Neural cell (in vitro differentiated cells): ENCODE data around the gene DPP10.

Source experiments
- EZH2 ChIP-seq: fragments of 200-600, 300-800 bp; shearing (Covaris generic), sonication (generic); IDR thresholded peaks from 2 replicates; pipeline ENCODE4 v1.6.1; 2014; ENCODE audit warnings: antibody characterized with exemption, low read length, borderline replicate concordance, mild to moderate bottlenecking; ENCODE audit not compliant: insufficient read depth, poor library complexity, severe bottlenecking
- POLR2AphosphoS5 ChIP-seq: IDR thresholded peaks from 2 replicates; pipeline ENCODE4 v1.6.1; 2012
- TAF1 ChIP-seq: IDR thresholded peaks from 2 replicates; pipeline ENCODE4 v1.6.1; 2012; ENCODE audit warnings: low read depth
- TF ChIP-seq, protein P1 (sequence below): fragments of 450-650 bp; IDR thresholded peaks from 2 replicates; pipeline ENCODE4 v1.5.1; 2014; ENCODE audit warnings: antibody characterized with exemption, mild to moderate bottlenecking, moderate library complexity; ENCODE audit not compliant: poor library complexity, severe bottlenecking
- TF ChIP-seq, protein P2 (sequence below): IDR thresholded peaks from 2 replicates; pipeline ENCODE4 v1.6.1; 2012; ENCODE audit warnings: borderline replicate concordance

DNA sequence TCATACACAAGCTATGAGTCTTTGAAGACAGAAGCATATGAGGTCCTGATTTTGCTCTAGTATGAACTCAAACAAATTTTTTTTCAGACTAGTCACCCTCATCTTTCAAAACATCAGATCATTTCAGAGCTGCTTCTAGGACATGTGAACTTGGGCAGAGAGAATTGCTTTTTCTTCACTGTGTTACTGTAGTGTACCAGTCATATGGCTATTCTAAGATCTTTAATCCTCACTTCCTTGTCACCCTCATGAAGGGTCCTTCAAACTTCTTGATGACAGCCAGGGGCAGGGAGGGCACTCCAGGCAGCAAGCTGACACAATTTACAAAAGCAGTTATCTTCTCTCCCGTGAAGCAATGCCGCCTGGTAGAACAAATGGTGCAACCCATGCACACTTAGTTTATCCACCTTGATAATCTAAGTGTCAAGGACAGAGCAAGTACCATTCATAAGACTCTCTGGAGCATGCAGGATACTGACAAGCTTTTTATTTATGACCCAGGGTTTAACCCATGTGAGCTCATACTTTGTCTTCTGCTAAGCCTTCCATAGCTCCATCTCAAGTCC, 200.6 kb downstream of the DPP10 start:
- TF ChIP-seq EZH2: no peak
- TF ChIP-seq, protein P1, sequence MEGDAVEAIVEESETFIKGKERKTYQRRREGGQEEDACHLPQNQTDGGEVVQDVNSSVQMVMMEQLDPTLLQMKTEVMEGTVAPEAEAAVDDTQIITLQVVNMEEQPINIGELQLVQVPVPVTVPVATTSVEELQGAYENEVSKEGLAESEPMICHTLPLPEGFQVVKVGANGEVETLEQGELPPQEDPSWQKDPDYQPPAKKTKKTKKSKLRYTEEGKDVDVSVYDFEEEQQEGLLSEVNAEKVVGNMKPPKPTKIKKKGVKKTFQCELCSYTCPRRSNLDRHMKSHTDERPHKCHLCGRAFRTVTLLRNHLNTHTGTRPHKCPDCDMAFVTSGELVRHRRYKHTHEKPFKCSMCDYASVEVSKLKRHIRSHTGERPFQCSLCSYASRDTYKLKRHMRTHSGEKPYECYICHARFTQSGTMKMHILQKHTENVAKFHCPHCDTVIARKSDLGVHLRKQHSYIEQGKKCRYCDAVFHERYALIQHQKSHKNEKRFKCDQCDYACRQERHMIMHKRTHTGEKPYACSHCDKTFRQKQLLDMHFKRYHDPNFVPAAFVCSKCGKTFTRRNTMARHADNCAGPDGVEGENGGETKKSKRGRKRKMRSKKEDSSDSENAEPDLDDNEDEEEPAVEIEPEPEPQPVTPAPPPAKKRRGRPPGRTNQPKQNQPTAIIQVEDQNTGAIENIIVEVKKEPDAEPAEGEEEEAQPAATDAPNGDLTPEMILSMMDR: no peak
- TF ChIP-seq TAF1: no peak
- TF ChIP-seq POLR2AphosphoS5: no peak
- TF ChIP-seq, protein P2, sequence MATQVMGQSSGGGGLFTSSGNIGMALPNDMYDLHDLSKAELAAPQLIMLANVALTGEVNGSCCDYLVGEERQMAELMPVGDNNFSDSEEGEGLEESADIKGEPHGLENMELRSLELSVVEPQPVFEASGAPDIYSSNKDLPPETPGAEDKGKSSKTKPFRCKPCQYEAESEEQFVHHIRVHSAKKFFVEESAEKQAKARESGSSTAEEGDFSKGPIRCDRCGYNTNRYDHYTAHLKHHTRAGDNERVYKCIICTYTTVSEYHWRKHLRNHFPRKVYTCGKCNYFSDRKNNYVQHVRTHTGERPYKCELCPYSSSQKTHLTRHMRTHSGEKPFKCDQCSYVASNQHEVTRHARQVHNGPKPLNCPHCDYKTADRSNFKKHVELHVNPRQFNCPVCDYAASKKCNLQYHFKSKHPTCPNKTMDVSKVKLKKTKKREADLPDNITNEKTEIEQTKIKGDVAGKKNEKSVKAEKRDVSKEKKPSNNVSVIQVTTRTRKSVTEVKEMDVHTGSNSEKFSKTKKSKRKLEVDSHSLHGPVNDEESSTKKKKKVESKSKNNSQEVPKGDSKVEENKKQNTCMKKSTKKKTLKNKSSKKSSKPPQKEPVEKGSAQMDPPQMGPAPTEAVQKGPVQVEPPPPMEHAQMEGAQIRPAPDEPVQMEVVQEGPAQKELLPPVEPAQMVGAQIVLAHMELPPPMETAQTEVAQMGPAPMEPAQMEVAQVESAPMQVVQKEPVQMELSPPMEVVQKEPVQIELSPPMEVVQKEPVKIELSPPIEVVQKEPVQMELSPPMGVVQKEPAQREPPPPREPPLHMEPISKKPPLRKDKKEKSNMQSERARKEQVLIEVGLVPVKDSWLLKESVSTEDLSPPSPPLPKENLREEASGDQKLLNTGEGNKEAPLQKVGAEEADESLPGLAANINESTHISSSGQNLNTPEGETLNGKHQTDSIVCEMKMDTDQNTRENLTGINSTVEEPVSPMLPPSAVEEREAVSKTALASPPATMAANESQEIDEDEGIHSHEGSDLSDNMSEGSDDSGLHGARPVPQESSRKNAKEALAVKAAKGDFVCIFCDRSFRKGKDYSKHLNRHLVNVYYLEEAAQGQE: no peak
